ENCODE measurements around the gene LRMDA. TPM values are rescaled to one million over a fixed set of nuclear protein-coding genes. Genes with fewer than 3 reads are reported as not detected.

The LRMDA gene
- total and polyA plus RNA-seq, 4 experiments from 2014 or later: not detected

DNA sequence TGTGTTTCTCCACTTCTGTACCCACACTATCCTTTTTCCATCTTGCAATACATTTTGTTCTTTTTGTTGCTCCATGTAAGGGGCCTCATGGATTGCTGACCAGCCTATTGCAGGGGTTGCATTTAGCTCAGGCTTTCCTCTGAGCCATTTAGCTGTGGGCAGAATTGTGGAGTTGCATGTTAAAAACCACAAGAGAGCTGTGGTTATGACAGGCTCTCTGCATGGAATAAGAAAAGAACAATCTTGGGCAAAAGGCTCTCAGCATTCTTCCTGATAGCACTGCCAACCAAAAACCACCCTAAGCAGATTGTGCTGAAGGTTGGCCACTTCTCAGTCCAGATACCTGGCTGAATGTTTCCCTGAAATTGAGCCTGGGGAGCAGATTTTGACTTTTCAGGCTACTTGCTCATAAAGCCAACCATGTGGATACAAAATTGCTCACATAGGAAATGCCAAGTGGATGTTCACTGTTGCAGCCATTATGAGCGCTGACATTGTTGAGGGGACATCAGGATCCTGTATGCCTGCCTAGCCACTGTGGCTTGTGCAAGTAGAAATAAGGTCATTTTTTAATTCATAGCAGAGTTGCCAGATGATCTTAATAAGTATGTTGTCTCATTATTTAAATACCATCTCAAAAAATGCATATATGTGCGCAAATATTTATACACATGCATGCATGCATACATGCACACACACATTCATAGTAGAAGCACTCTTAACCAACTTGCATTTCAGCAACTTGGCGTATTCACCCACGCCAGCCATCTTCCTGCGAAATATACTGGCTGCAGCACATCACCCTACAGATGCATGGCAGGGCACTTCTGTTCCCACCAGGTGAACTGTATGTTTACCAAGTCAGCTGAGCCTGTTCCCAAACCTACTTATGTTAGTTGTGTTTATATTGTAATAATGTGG, 695.4 kb downstream of the LRMDA start:
- H3K36me3 ChIP-seq (ENCODE audit: insufficient read depth, low read length): no peaks in the 10 kb centered on the region
- no peak for DNase-seq
- H3K4me3 ChIP-seq (ENCODE audit: low read length in 2 of 2): no peak overlapping the region
- POLR2A ChIA-PET (ENCODE audit: partially characterized antibody): no interaction called here
- H3K27me3 Mint-ChIP-seq: peaks cover 0 to 1% of the 10 kb centered on the region in 2 donors
- no peaks in the 10 kb centered on the region for H3K4me1 Mint-ChIP-seq
- no peaks in the 10 kb centered on the region for H3K27me3 ChIP-seq (ENCODE audit: insufficient read depth, low read length)
- H3K27ac ChIP-seq (ENCODE audit: low read depth, low read length): no peak overlapping the region
- peaks cover 0 to 5% (median under 1%) of the 10 kb centered on the region in 8 donors for H3K9me3 Mint-ChIP-seq
- H3K4me1 ChIP-seq (ENCODE audit: insufficient read depth, low read length): no peaks in the 10 kb centered on the region
- H3K36me3 Mint-ChIP-seq: no peaks in the 10 kb centered on the region
- CTCF ChIA-PET (ENCODE audit: partially characterized antibody): no interaction called here
- H3K4me3 Mint-ChIP-seq: no peak overlapping the region
- no peak overlapping the region for H3K27ac Mint-ChIP-seq
- H3K9me3 ChIP-seq (ENCODE audit: control insufficient read depth in 1 of 2, low read length in 2 of 2): no peaks in the 10 kb centered on the region
- intact Hi-C loops (cut with micrococcal nuclease): no loop called here

DNA sequence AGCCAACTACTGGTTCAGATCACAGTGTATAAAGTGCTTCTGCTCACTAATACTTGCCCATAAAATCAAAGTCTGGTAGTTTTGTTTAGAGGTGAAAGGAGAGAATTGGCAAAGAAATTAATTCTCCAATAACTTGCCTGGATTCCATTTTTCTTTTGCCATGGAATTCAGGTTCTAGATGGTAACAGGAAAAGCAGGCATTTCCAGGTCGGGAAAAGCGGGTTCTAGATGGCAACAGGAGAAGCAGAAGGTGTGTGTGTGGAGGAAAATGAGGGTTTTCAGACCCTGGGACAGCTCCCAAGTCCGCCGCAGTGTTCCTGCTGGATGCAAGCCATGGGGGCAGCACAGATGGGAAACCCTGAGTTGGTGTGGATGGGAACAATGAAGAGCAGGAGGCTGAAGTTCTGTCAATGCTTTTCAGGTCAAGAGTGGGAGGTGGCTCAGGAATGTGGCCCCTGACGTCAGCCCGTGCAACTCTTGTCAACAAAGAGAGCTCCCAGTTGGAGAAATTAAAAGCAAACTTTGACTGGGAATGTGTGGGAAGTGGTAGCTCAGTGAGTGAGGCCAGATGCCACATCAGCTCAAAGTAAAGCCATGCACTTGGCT, 696.7 kb downstream of the LRMDA start:
- Histone ChIP-seq H3K27ac (ENCODE audit: low read depth, low read length) (no peak overlapping the region), H3K36me3 (ENCODE audit: insufficient read depth, low read length) (no peaks in the 10 kb centered on the region), H3K27me3 (ENCODE audit: insufficient read depth, low read length) (no peaks in the 10 kb centered on the region), H3K4me1 (ENCODE audit: insufficient read depth, low read length) (no peaks in the 10 kb centered on the region), H3K9me3 (ENCODE audit: control insufficient read depth in 1 of 2, low read length in 2 of 2) (no peaks in the 10 kb centered on the region), H3K4me3 (ENCODE audit: low read length in 2 of 2) (no peak overlapping the region)
- ChIA-PET CTCF (ENCODE audit: partially characterized antibody) (no interaction called here), POLR2A (ENCODE audit: partially characterized antibody) (no interaction called here)
- H3K36me3 Mint-ChIP-seq: no peaks in the 10 kb centered on the region
- no peak for DNase-seq
- H3K27ac Mint-ChIP-seq: peak overlapping the region in 1 of 7 donors; percentile 19
- no peaks in the 10 kb centered on the region for H3K4me1 Mint-ChIP-seq
- intact Hi-C loops (cut with micrococcal nuclease): no loop called here
- peaks cover 0 to 5% (median under 1%) of the 10 kb centered on the region in 8 donors for H3K9me3 Mint-ChIP-seq
- H3K27me3 Mint-ChIP-seq: peaks cover 0 to 1% of the 10 kb centered on the region in 2 donors
- no peak overlapping the region for H3K4me3 Mint-ChIP-seq

DNA sequence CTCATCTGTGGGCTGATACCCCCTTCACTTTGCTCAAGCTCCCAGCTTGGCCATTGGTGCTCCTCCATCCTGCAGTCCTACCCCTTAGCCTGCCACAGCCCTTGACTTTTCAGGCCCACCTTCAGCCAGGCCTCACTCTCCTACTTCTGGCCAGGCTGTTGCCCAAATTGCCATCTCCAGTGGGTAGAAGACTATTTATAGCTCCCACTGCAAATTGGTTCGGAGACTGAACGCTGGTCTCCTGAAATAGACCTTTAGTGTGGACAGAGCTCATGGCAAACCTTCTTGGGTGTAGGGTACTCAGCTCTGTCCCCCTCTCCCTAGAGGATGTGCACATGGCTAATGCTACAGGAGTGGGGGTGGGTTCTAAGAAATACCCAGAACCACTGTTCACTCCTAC, 697.8 kb downstream of the LRMDA start:
- intact Hi-C loops (cut with micrococcal nuclease): no loop called here
- no peak for DNase-seq
- Mint-ChIP-seq H3K27me3 (peaks cover 0 to 1% of the 10 kb centered on the region in 2 donors), H3K4me1 (no peaks in the 10 kb centered on the region), H3K4me3 (no peak overlapping the region), H3K36me3 (no peaks in the 10 kb centered on the region), H3K27ac (no peak overlapping the region), H3K9me3 (peaks cover 0 to 4% (median under 1%) of the 10 kb centered on the region in 8 donors)
- Histone ChIP-seq H3K9me3 (ENCODE audit: control insufficient read depth in 1 of 2, low read length in 2 of 2) (no peaks in the 10 kb centered on the region), H3K4me3 (ENCODE audit: low read length in 2 of 2) (no peak overlapping the region), H3K36me3 (ENCODE audit: insufficient read depth, low read length) (no peaks in the 10 kb centered on the region), H3K27ac (ENCODE audit: low read depth, low read length) (no peak overlapping the region), H3K4me1 (ENCODE audit: insufficient read depth, low read length) (no peaks in the 10 kb centered on the region), H3K27me3 (ENCODE audit: insufficient read depth, low read length) (no peaks in the 10 kb centered on the region)
- POLR2A ChIA-PET (ENCODE audit: partially characterized antibody): no interaction called here
- CTCF ChIA-PET (ENCODE audit: partially characterized antibody): no interaction called here

DNA sequence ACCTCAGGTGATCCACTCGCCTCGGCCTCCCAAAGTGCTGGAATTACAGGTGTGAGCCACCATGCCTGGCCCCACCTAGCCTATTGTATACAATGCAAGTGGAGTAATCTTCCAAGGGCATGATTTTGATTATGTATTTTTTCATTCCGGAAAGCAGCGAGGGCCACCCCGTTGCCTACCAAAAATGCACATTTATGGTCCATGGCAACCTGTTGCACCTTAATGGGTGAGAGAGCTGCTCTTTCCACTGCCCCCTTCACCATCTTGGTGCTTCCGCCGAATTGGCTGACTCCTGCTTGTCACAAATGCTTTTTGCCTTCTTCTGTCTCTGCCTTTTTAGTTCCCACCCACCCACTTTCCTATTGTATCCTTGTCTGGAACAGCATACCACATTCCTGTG, 699.5 kb downstream of the LRMDA start:
- no peak for DNase-seq
- no peaks in the 10 kb centered on the region for H3K36me3 Mint-ChIP-seq
- Histone ChIP-seq H3K36me3 (ENCODE audit: insufficient read depth, low read length) (no peaks in the 10 kb centered on the region), H3K9me3 (ENCODE audit: control insufficient read depth in 1 of 2, low read length in 2 of 2) (no peaks in the 10 kb centered on the region), H3K4me1 (ENCODE audit: insufficient read depth, low read length) (no peaks in the 10 kb centered on the region), H3K27ac (ENCODE audit: low read depth, low read length) (no peak overlapping the region), H3K4me3 (ENCODE audit: low read length in 2 of 2) (no peak overlapping the region), H3K27me3 (ENCODE audit: insufficient read depth, low read length) (no peaks in the 10 kb centered on the region)
- CTCF ChIA-PET (ENCODE audit: partially characterized antibody): no interaction called here
- intact Hi-C loops (cut with micrococcal nuclease): no loop called here
- H3K9me3 Mint-ChIP-seq: peaks cover 0 to 5% (median 1%) of the 10 kb centered on the region in 8 donors
- no peaks in the 10 kb centered on the region for H3K4me1 Mint-ChIP-seq
- H3K27ac Mint-ChIP-seq: no peak overlapping the region
- POLR2A ChIA-PET (ENCODE audit: partially characterized antibody): no interaction called here
- peaks cover 0 to 1% of the 10 kb centered on the region in 2 donors for H3K27me3 Mint-ChIP-seq
- H3K4me3 Mint-ChIP-seq: no peak overlapping the region

DNA sequence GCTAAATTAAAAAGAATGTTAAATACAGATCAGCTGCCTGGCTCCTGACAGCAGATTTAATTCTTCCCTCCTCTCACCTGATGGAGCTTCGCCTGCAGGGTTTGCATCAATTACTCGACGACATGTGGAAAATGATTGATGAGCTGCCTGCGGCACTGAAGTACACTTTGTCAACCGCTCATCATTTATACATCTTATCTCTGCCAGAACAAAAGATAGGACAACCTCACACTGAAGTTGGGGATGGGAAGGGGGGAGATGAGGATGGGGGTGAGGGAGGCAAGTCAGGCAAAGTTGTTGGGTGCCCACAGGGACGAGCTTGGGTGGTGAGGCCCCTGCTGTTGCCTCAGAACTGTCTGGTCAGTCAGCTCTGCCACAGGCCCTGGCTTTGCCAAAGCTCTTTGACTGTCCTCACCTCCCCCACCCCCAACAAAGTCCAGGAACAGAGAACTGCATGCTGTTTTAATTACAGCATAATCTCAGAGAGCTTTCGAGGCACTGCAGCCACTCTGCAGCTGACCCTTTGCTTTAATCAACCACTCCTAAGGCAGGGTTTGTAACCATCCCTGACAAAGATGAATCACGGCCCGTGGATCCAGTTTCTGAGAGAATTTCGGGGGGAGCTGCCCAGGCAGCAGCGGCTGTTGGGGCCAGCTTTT, 702.3 kb downstream of the LRMDA start:
- no peak overlapping the region for H3K27ac Mint-ChIP-seq
- no peaks in the 10 kb centered on the region for H3K4me1 Mint-ChIP-seq
- no peaks in the 10 kb centered on the region for H3K36me3 Mint-ChIP-seq
- Histone ChIP-seq H3K36me3 (ENCODE audit: insufficient read depth, low read length) (no peaks in the 10 kb centered on the region), H3K27me3 (ENCODE audit: insufficient read depth, low read length) (no peaks in the 10 kb centered on the region), H3K4me3 (ENCODE audit: low read length in 2 of 2) (no peak overlapping the region), H3K9me3 (ENCODE audit: control insufficient read depth in 1 of 2, low read length in 2 of 2) (no peaks in the 10 kb centered on the region), H3K27ac (ENCODE audit: low read depth, low read length) (no peak overlapping the region), H3K4me1 (ENCODE audit: insufficient read depth, low read length) (no peaks in the 10 kb centered on the region)
- POLR2A ChIA-PET (ENCODE audit: partially characterized antibody): no interaction called here
- intact Hi-C loops (cut with micrococcal nuclease): no loop called here
- no peak for DNase-seq
- no peaks in the 10 kb centered on the region for H3K27me3 Mint-ChIP-seq
- CTCF ChIA-PET (ENCODE audit: partially characterized antibody): no interaction called here
- peaks cover 0 to 5% (median 1%) of the 10 kb centered on the region in 8 donors for H3K9me3 Mint-ChIP-seq
- no peak overlapping the region for H3K4me3 Mint-ChIP-seq

DNA sequence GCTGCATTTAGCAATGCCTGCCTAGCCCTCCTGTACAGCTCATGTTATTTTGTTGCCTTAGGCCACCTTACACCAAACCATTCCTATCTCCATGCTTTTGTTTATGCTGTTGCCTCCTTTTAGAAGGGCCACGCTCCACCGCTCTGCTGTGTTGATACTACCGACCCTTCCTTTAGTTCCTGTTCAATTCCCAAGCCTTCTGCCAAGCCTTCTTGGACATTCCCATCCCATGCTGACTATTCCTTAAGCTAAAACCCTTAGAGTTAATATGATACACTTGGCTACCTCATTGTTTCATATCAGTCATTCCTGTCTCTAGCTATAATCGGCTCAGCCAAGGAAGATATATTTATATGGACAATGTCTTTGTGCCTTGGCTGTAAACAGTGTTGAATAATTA, 705.5 kb downstream of the LRMDA start:
- no peaks in the 10 kb centered on the region for H3K36me3 Mint-ChIP-seq
- CTCF ChIA-PET (ENCODE audit: partially characterized antibody): no interaction called here

DNA sequence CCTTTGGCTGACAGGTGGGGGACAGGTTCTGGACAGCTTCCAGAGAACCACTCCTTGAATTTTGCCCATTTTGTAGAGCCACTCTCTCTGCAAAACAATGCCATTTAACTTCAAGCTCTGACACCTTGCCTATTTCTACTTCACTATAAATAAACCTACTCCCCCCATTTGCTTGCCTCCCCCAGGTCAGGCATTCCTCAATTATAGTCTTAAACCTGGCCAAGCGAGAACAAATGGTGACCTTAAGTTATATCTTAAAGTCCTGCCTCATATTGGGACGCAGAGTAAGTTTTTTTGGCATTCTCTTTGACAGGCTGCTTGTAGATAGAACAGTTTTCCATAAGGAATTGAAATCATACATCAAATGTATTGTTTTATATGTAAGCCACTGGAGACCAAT, 706.9 kb downstream of the LRMDA start:
- intact Hi-C loops (cut with micrococcal nuclease): no loop called here
- Histone ChIP-seq H3K27ac (ENCODE audit: low read depth, low read length) (no peak overlapping the region), H3K9me3 (ENCODE audit: control insufficient read depth in 1 of 2, low read length in 2 of 2) (no peaks in the 10 kb centered on the region), H3K4me3 (ENCODE audit: low read length in 2 of 2) (no peak overlapping the region), H3K4me1 (ENCODE audit: insufficient read depth, low read length) (no peaks in the 10 kb centered on the region), H3K36me3 (ENCODE audit: insufficient read depth, low read length) (no peaks in the 10 kb centered on the region), H3K27me3 (ENCODE audit: insufficient read depth, low read length) (no peaks in the 10 kb centered on the region)
- Mint-ChIP-seq H3K27ac (peak overlapping the region in 1 of 7 donors; percentile 41), H3K36me3 (no peaks in the 10 kb centered on the region), H3K27me3 (no peaks in the 10 kb centered on the region), H3K9me3 (peaks cover 0 to 6% (median 0%) of the 10 kb centered on the region in 8 donors), H3K4me3 (no peak overlapping the region), H3K4me1 (no peaks in the 10 kb centered on the region)
- CTCF ChIA-PET (ENCODE audit: partially characterized antibody): no interaction called here
- POLR2A ChIA-PET (ENCODE audit: partially characterized antibody): no interaction called here
- no peak for DNase-seq

More for the DNA sequence above, 705.5 kb downstream of the LRMDA start:
- Histone ChIP-seq H3K9me3 (ENCODE audit: control insufficient read depth in 1 of 2, low read length in 2 of 2) (no peaks in the 10 kb centered on the region), H3K4me3 (ENCODE audit: low read length in 2 of 2) (no peak overlapping the region), H3K27me3 (ENCODE audit: insufficient read depth, low read length) (no peaks in the 10 kb centered on the region), H3K36me3 (ENCODE audit: insufficient read depth, low read length) (no peaks in the 10 kb centered on the region), H3K4me1 (ENCODE audit: insufficient read depth, low read length) (no peaks in the 10 kb centered on the region), H3K27ac (ENCODE audit: low read depth, low read length) (no peak overlapping the region)
- Mint-ChIP-seq H3K4me1 (no peaks in the 10 kb centered on the region), H3K27ac (no peak overlapping the region), H3K9me3 (peaks cover 0 to 6% (median 0%) of the 10 kb centered on the region in 8 donors), H3K27me3 (no peaks in the 10 kb centered on the region), H3K4me3 (no peak overlapping the region)
- intact Hi-C loops (cut with micrococcal nuclease): no loop called here
- POLR2A ChIA-PET (ENCODE audit: partially characterized antibody): no interaction called here
- DNase-seq: no peak
